GM21515 (cell line): ENCODE data around the gene VPS72.

Experiments used
- ATAC-seq: cut with Tn5 transposase; IDR thresholded peaks from one replicate; pipeline ENCODE4 v1.9.1; 2021; ENCODE audit not compliant: unreplicated experiment

VPS72 gene

DNA sequence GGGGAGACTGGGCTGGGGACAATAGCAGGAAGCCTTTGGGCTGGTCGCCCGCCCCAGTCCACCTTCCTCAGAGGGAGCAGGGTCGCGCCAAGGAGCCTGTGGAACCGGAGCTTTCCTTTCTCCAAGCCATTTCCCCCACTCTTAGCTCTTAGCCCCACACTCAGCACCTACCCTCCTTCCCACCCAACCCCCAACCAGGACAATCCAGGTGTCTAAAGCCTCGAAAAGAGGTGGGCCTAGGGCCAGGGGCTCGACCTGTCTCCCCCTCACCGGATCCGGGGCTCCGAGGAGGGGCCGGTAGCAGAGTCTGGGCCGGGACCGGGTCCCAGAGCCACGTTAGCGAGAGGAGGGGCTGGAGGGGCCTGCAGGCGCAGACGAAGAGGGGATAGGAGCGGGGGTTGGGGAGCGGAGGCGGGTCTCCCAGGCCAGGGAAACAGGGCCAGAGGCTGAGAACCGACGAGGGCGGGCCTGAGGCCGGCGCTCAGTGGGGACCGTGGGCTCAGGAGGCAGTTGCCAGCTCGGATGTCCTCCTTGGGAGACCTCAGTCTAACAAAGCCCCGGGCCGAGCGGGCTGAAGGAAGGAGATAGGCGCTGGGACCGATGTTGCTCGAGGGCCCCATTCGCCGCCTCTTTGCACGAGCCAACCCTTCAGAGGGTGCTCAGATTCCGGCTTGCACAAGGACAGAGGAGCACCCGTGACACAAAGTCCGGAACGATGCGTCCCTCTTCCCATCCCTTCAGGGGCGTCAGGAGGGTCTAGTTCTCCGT lies 44.5 kb downstream of the VPS72 start:
- ATAC-seq = no peak

GRCh38 chr1:151144474-151145303 lies 45.3 kb downstream of the VPS72 start:
- ATAC-seq = no peak

DNA sequence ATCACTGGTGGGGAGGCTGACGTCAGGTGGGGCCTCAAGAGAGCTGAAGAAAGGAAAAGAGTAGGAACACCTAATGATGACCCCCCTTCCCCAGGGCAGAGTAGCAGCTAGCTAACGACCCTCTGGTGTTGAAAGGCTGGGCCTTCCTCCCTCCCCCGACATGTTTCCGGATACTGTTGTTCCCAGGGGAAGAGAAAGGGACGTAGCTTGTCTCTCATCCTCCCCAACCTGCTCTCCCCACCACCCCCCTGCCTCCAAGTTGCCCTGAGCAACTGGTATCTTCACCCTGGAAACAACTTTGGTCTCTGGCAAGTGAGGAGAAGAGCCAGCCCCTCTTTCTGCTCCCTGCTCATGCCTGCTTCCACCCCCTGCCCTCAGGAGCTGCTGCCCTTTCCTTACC lies 46.0 kb downstream of the VPS72 start:
- ATAC-seq = no peak

DNA sequence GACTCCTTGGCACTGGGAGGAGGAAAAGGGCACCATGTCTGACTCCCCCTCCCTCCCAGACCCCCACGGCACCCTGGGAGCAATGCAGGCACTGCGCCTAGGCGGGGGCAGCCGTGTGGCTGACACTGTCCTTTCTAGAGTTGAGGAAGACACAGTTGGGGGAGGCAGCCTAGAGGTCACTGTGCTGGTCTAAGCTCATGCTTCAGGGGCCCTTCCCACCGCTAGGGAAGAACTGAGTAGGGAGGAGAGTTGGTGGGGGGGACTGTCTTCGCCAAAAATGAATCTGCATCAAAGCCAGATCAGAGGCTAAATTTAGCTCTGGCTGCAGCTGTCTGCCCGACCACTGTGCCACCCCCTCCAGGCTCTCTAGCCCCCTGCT lies 47.0 kb downstream of the VPS72 start:
- ATAC-seq = no peak

DNA sequence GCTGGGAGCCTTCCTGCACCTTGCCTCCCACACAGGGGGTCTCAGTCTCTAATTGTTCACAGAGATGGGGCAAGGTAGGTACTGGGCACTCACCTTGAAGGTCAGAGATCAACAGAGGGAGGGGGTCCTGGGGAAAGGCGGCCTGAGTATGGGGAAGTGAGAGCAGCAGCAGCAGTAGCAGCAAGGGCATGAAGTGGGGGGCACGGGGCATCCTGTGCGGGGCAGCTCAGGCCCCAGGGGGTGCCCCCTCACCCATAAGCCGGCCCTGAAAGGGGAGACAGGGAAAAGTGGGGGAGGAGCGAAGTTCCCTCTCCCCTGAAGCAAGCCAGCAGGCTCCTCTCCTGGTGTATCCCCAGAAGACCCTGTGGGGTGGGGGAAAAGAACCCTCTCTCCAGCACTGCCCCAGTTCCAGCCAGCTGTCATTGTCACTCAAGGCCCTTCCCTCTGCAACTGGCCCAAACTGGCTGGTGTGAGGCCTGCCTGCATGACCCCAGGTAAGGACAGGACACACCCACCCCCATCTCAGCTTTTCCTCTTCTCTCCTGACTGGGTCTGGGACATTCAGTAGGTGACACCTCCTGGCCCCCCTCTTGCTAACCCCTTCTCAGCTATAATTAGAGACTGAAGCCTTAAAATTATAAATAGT lies 47.5 kb downstream of the VPS72 start:
- ATAC-seq = no peak

DNA sequence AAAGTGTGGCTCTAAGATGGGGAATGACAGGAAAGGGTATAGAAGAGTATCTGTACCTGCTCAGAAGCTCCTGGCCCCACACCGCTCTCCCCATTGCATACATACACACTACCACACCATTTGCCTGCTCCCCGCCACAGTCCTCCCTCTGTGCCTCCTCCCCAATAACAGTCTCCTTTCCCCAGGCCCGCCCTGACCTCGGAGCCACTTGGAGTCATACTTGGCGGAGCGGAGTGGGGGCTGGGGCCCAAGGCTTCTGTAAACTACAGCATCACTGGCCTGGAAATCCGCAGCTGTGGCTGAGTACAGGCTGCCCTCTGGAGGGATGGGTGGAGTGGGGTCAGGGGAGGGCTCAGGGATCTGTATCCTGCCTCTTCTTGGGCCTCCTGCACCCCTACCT lies 52.2 kb downstream of the VPS72 start:
- ATAC-seq = no peak

DNA sequence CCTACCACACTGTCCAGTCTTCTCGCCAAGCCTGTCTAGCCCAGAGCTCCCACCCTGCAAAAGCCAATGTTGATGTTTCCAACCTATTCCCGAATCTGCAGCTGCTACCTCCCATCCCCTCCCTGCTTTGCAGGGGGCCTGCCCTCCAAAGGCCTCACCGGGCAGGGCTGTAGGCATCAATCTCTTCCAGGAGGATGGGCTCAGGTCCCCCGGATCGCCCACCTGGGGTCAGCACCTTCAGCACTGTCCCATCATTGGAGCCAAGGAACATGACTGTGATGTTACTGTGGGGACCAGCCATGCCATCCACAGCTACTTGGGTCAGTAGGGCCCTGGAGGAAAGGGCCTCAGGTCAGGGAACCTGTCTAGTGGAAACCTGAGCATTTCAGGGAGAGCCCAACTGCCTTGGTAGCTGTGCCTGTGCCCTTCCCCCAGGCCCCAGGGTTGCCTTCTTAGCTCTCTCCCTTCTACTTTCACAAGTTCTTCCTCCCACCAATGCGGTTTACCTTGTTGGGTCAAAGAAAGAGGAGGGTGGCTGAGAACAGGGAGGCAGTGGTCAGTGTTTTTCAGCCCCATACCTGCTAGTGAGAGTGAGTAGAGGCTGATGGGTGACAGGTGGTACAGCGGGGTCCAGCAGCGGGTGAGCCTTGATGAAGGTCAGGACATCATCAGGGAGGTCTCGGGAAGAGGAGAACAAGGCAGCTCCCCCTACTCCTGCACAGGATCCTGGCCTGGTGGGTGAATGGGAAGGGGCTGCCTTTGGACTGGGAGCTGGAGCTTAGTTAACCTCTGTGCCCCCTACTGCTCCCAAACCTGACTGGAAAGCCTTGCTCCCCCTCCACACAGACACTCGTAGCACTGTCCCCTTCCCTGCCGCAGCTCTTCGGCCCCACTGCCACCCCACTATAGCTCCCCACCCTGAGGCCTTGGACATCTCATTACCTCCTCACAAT lies 54.3 kb downstream of the VPS72 start:
- ATAC-seq = no peak

DNA sequence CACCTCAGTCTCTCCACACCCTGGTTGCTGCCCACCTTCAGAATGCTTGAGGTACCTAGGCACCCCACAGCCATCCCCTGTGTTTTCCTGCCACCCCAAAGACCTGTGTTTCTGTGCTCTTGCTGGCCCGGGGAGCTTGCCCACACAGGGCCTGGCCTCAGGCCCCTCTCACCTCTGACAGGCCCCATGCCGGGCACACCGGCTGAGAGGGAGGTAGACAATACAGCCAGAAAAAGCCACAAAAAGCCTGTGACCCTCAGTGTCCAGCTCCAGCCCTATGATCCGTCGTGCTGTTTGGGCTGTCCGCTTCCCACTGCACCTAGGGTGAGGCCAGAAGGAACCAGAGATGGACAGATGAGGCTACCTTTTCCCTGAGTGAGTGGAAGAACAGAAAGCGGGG lies 55.0 kb downstream of the VPS72 start:
- ATAC-seq = no peak

- no peak for ATAC-seq
These were observed 55.6 kb downstream of the VPS72 start for GRCh38 chr1:151134396-151134795.

GRCh38 chr1:151133018-151133806 lies 56.8 kb downstream of the VPS72 start:
- no peak for ATAC-seq

DNA sequence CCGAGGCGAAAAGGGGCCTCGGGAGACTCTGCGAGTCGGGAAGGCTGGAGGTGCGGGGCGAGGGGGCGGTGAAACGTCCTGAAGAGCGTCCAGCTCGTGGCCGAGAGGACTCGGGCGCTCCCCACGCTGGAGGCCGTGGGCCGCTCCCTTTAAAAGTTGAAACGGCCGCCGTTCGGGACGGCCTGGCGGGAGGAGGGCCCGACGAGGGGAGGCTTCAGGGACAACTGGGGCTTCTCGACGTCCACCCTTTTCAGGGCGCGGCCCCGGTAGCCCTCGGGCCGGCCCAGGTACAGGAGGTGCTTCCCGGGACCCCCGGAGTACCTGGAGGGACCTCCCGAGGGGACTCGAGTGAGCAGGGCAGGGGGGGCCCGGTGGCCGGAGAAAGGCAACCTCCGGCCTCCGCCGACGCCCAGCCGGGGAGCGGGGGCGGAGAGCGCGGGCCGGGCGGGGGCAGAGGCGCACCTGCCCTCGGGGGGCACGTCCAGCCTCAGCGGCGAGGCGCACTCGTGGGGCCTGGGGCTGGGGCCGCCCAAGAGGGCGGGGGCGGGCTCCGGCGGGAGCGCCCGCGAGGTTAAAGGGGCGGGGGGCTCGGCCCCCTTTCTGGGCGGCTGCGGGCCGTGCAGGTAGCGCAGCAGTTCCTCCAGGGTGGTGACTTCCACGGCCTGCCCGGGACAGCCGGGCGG lies 57.5 kb downstream of the VPS72 start:
- no peak for ATAC-seq

DNA sequence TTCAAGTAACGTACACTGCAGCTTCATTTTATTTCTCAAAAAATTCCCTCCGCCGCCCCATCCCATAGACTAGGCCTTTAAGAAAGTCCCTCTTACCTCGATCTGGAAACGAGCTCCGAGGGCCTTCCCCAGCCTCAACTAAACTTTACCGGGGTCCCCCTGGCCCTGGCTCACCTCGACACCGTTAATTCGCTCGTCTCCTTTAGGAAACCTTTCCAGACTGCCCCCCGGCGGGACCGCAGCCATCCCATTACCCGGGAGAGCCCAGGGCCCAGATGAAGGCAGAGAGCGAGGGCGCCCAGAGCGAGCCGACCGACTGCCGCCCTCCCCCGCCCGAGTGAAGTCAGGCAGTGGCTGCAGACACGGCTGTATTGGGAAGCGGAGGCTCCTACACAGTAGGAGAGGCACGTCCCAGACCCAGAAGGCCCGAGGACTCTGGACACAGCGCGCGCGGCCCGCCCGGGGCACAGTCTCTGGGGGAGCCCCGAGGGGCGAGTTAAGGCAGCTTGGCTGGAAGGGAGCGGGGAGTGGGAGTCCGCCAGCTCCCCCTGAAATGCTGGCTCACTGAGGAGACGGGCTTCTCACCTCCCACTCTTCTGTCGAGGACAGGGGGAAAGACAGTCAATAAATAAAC lies 58.2 kb downstream of the VPS72 start:
- ATAC-seq = no peak

- ATAC-seq = no peak
These were observed 58.9 kb downstream of the VPS72 start for GRCh38 chr1:151130987-151131586.

DNA sequence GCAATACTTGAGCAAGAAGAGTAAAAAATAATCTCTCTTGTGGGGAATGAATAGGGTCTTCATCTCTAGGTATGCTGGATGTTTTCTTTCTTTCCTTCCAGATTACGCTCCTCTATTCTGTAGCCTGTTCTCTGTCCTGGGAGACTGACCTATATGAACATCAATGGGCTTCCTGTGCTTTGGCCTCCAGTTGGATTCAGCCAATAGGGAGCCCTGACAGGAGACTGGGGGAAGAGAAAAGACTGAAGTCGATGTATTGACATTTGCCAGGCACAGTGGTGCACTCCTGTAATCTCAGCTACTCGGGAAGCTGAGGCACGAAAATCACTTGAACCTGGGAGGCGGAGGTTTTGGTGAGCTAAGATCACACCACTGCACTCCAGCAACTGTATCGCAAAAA lies 61.2 kb downstream of the VPS72 start:
- ATAC-seq = no peak
